Adipocyte (in vitro differentiated cells): ENCODE results near the gene PSME3.

Experiments used
- DNase-seq: peaks from one replicate; pipeline ENCODE4 v3.0.0-alpha.2; 2015; ENCODE audit warnings: low read depth
- H3K27me3 ChIP-seq: replicated peaks from 2 replicates; pipeline ENCODE4 v1.7.0; 2013; ENCODE audit warnings: mild to moderate bottlenecking, low read length, moderate library complexity; ENCODE audit not compliant: control insufficient read depth, insufficient read depth
- H3K36me3 ChIP-seq: 2 replicates; pipeline ENCODE4 v1.7.0; 2013; ENCODE audit warnings: low read length, mild to moderate bottlenecking, moderate library complexity; ENCODE audit not compliant: control insufficient read depth, insufficient read depth, severe bottlenecking
- H3K4me1 ChIP-seq: 2 replicates; pipeline ENCODE4 v1.7.0; 2013; ENCODE audit warnings: mild to moderate bottlenecking, low read length, moderate library complexity; ENCODE audit not compliant: control insufficient read depth, insufficient read depth
- H3K4me3 ChIP-seq: 2 replicates; pipeline ENCODE4 v1.7.0; 2013; ENCODE audit warnings: mild to moderate bottlenecking, low read length, moderate library complexity
- H3K9ac ChIP-seq: 2 replicates; pipeline ENCODE4 v1.7.0; 2013; ENCODE audit warnings: mild to moderate bottlenecking, low read length, moderate library complexity
- H3K9me3 ChIP-seq: 2 replicates; pipeline ENCODE4 v1.7.0; 2013; ENCODE audit warnings: mild to moderate bottlenecking, low read length, moderate library complexity; ENCODE audit not compliant: control insufficient read depth

Gene PSME3, protein sequence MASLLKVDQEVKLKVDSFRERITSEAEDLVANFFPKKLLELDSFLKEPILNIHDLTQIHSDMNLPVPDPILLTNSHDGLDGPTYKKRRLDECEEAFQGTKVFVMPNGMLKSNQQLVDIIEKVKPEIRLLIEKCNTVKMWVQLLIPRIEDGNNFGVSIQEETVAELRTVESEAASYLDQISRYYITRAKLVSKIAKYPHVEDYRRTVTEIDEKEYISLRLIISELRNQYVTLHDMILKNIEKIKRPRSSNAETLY

DNA sequence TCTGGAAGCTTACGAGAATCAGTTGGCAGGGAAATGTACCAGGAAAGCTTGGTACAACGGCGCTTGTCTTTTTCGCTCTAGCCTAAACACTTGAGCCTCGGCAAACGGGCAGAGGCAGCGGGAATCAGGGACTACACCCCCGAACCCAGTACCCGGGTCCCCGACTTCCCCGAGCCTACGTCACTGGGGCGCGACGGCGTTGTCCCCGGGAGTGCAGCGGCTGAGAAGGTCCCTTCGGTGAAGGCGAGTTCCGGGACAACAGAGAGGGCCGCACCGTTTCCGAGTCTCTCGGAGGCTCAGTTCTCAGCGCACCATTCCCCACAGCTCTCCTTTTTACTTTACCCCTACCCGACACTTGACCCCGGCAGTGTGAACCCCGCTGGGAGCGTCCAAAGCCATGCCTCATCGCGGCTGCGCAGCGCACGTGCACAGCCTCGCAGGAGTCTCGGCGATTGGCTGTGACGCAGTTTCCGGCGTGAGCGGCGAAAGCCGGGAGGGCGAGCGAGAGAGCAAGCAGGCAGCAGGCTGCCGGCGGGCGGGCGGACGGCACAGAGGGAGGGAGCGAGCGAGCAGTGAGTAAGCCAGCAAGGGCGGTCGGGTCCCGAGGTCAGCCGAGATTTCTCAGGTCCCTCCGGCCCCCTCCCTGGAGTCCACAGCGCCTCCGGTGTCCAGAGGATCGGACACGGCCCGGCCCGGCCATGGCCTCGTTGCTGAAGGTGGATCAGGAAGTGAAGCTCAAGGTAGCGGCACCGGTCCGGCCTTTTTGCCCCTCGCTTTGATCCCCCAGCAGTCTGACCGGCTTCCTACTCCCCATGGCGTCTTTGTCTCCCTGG is at the start of gene PSME3:
Gene PSME3, plus strand, starts transcription at position 464 of the 833 bp plus-strand sequence. Its CDS starts 235 bp downstream, at position 699.
- Histone ChIP-seq H3K9ac (peak within 1 kb of the TSS; percentile 100), H3K4me3 (peak within 1 kb of the TSS; percentile 90), H3K9me3 (no peaks in the 10 kb centered on the region), H3K27me3 (no peaks in the 10 kb centered on the region), H3K4me1 (peaks cover 28% of the 10 kb centered on the region), H3K36me3 (peaks cover 28% of the 10 kb centered on the region)
- peak; percentile 97 for DNase-seq

DNA sequence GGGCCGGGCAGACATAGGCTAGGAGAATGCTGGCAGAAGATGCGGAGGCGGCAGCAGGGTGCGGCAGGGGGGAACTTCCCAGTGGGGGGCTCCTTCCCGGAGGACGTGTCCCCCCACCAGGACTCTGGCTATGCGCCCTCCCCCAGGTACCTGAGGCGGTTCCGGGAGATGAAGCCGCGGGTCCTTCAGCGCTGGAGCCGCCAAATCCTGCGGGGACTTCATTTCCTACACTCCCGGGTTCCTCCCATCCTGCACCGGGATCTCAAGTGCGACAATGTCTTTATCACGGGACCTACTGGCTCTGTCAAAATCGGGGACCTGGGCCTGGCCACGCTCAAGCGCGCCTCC is 49.4 kb upstream of the PSME3 start:
- no peak overlapping the region for H3K9ac ChIP-seq
- no peak for DNase-seq
- H3K4me3 ChIP-seq, result no peak overlapping the region
- H3K36me3 ChIP-seq, result peaks cover 11% of the 10 kb centered on the region
- no peaks in the 10 kb centered on the region for H3K9me3 ChIP-seq
- H3K4me1 ChIP-seq, result peaks cover 42% of the 10 kb centered on the region
- peaks cover 5% of the 10 kb centered on the region for H3K27me3 ChIP-seq

GRCh38 chr17:42784409-42784808 is 48.8 kb upstream of the PSME3 start:
- peaks cover 4% of the 10 kb centered on the region for H3K36me3 ChIP-seq
- H3K27me3 ChIP-seq, result peaks cover 5% of the 10 kb centered on the region
- H3K9ac ChIP-seq, result no peak overlapping the region
- no peaks in the 10 kb centered on the region for H3K9me3 ChIP-seq
- no peak overlapping the region for H3K4me3 ChIP-seq
- H3K4me1 ChIP-seq, result peaks cover 42% of the 10 kb centered on the region
- no peak for DNase-seq

- Histone ChIP-seq H3K9ac (no peak overlapping the region), H3K4me1 (peaks cover 39% of the 10 kb centered on the region)
These were observed 48.2 kb upstream of the PSME3 start for GRCh38 chr17:42784811-42785592.

DNA sequence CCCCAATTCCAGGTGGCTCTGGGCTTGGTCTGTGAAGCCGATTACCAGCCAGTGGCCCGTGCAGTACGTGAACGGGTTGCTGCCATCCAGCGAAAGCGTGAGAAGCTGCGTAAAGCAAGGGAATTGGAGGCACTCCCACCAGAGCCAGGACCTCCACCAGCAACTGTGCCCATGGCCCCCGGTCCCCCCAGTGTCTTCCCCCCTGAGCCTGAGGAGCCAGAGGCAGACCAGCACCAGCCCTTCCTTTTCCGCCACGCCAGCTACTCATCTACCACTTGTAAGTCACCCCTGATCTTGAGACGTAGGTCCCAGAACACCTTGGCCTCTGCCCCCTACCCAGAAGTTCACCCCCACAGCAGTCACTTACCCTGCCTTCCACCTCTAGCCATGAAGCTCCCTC is 45.9 kb upstream of the PSME3 start:
- Histone ChIP-seq H3K4me1 (peaks cover 28% of the 10 kb centered on the region), H3K9ac (no peak overlapping the region), H3K4me3 (no peak overlapping the region), H3K9me3 (no peaks in the 10 kb centered on the region), H3K36me3 (no peaks in the 10 kb centered on the region), H3K27me3 (peaks cover 5% of the 10 kb centered on the region)
- no peak for DNase-seq

More at GRCh38 chr17:42784811-42785592, 48.2 kb upstream of the PSME3 start:
- no peak for DNase-seq
- Histone ChIP-seq H3K27me3 (peaks cover 5% of the 10 kb centered on the region), H3K36me3 (no peaks in the 10 kb centered on the region), H3K4me3 (no peak overlapping the region), H3K9me3 (no peaks in the 10 kb centered on the region)

GRCh38 chr17:42791948-42792347 is 41.2 kb upstream of the PSME3 start:
- H3K9me3 ChIP-seq, result no peaks in the 10 kb centered on the region

GRCh38 chr17:42792545-42792944 is 40.7 kb upstream of the PSME3 start:
- Histone ChIP-seq H3K9ac (no peak overlapping the region), H3K4me3 (no peak overlapping the region), H3K36me3 (peaks cover 3% of the 10 kb centered on the region), H3K27me3 (no peaks in the 10 kb centered on the region), H3K9me3 (no peaks in the 10 kb centered on the region), H3K4me1 (peaks cover 18% of the 10 kb centered on the region)
- no peak for DNase-seq

More at GRCh38 chr17:42791948-42792347, 41.2 kb upstream of the PSME3 start:
- Histone ChIP-seq H3K27me3 (no peaks in the 10 kb centered on the region), H3K9ac (no peak overlapping the region), H3K4me3 (no peak overlapping the region), H3K4me1 (peaks cover 12% of the 10 kb centered on the region), H3K36me3 (peaks cover 3% of the 10 kb centered on the region)
- no peak for DNase-seq

- H3K9ac ChIP-seq, result no peak overlapping the region
- H3K36me3 ChIP-seq, result peaks cover 3% of the 10 kb centered on the region
- H3K4me3 ChIP-seq, result no peak overlapping the region
- no peak for DNase-seq
- peaks cover 27% of the 10 kb centered on the region for H3K4me1 ChIP-seq
- H3K9me3 ChIP-seq, result no peaks in the 10 kb centered on the region
- no peaks in the 10 kb centered on the region for H3K27me3 ChIP-seq
These were observed 38.1 kb upstream of the PSME3 start for GRCh38 chr17:42795061-42795460.

DNA sequence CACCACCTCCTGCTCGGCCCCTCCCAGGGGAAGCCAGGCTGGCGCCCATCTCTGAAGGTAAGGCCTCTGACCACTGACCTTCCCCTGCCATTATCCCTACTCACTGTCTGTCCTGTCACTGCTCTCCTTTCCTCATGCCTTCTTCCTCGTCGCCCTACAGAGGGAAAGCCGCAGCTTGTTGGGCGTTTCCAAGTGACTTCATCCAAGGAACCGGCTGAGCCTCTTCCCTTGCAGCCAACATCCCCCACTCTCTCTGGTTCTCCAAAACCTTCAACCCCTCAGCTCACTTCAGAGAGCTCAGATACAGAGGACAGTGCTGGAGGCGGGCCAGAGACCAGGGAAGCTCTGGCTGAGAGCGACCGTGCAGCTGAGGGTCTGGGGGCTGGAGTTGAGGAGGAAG is 37.7 kb upstream of the PSME3 start:
- H3K4me3 ChIP-seq, result no peak overlapping the region
- peaks cover 3% of the 10 kb centered on the region for H3K36me3 ChIP-seq
- H3K9me3 ChIP-seq, result no peaks in the 10 kb centered on the region
- no peaks in the 10 kb centered on the region for H3K27me3 ChIP-seq
- H3K4me1 ChIP-seq, result peaks cover 27% of the 10 kb centered on the region
- no peak for DNase-seq
- no peak overlapping the region for H3K9ac ChIP-seq

DNA sequence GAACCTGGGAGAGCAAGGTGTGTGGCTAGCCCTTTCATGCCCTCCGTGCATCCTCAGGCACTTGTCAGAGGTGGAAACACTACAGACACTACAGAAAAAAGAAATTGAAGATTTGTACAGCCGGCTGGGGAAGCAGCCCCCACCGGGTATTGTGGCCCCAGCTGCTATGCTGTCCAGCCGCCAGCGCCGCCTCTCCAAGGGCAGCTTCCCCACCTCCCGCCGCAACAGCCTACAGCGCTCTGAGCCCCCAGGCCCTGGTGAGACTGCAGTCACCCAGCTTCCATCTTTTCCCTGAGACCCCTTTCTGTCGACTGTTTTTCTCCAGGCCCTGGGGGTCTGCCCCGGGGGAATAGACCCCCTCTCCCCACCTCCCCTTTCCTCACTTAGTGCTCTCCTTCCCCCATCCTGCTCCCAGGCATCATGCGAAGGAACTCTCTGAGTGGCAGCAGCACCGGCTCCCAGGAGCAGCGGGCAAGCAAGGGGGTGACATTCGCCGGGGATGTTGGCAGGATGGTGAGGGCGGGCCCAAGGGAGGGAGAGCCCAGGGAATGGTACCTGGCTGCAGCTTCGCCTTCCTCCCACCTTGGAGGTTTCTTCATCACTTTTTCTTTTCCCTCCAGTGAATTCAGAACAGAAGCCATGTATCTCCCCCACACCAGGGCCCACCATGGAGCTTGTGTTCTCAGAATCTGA is 37.0 kb upstream of the PSME3 start:
- DNase-seq, result no peak
- no peaks in the 10 kb centered on the region for H3K9me3 ChIP-seq
- H3K36me3 ChIP-seq, result peaks cover 3% of the 10 kb centered on the region
- peaks cover 27% of the 10 kb centered on the region for H3K4me1 ChIP-seq
- no peaks in the 10 kb centered on the region for H3K27me3 ChIP-seq
- no peak overlapping the region for H3K9ac ChIP-seq
- no peak overlapping the region for H3K4me3 ChIP-seq
